GM19397 (cell line): ENCODE measurements around the gene IFITM10.

Experiments
- ATAC-seq: cut with Tn5 transposase; IDR thresholded peaks from one replicate; pipeline ENCODE4 v1.9.1; 2021; ENCODE audit warnings: mild to moderate bottlenecking, moderate library complexity; ENCODE audit not compliant: unreplicated experiment

The IFITM10 gene

GRCh38 chr11:1750481-1750839 lies at the start of gene IFITM10:
IFITM10 (minus strand) TSS chr11:1750595; CDS start chr11:1750442, 153 bp downstream.
- ATAC-seq = no peak

GRCh38 chr11:1797391-1798125 lies 47.2 kb upstream of the IFITM10 start:
- ATAC-seq = no peak

GRCh38 chr11:1796413-1797011 lies 46.1 kb upstream of the IFITM10 start:
- no peak for ATAC-seq

GRCh38 chr11:1793081-1793480 lies 42.7 kb upstream of the IFITM10 start:
- ATAC-seq = no peak

GRCh38 chr11:1792461-1792860 lies 42.1 kb upstream of the IFITM10 start:
- ATAC-seq = no peak

GRCh38 chr11:1791912-1792311 lies 41.5 kb upstream of the IFITM10 start:
- no peak for ATAC-seq

GRCh38 chr11:1786466-1786865 lies 36.1 kb upstream of the IFITM10 start:
- no peak for ATAC-seq

GRCh38 chr11:1785749-1786413 lies 35.5 kb upstream of the IFITM10 start:
- no peak for ATAC-seq

GRCh38 chr11:1784761-1785650 lies 34.6 kb upstream of the IFITM10 start:
- ATAC-seq = no peak

- no peak for ATAC-seq
These were observed 33.5 kb upstream of the IFITM10 start for GRCh38 chr11:1783725-1784529.

GRCh38 chr11:1782831-1783724 lies 32.7 kb upstream of the IFITM10 start:
- ATAC-seq = no peak

GRCh38 chr11:1782031-1782590 lies 31.7 kb upstream of the IFITM10 start:
- no peak for ATAC-seq

- ATAC-seq = no peak
These were observed 31.2 kb upstream of the IFITM10 start for GRCh38 chr11:1781593-1781975.

- no peak for ATAC-seq
These were observed 30.6 kb upstream of the IFITM10 start for GRCh38 chr11:1780700-1781592.

GRCh38 chr11:1779806-1780699 lies 29.7 kb upstream of the IFITM10 start:
- no peak for ATAC-seq

GRCh38 chr11:1779034-1779805 lies 28.8 kb upstream of the IFITM10 start:
- no peak for ATAC-seq
